ENCODE results near the gene CAPN12. TPM values are rescaled to one million over a fixed set of nuclear protein-coding genes. Genes with fewer than 3 reads are reported as not detected.
A peak's percentile ranks its signal among the peaks of the same experiment; 100 is the strongest.

CAPN12 gene
- total RNA-seq, 3 donors from 2014 or later (not counting 1 experiment from before 2014, with no cell fraction given), result 7.4 to 51.0 (median 26.7) TPM

DNA sequence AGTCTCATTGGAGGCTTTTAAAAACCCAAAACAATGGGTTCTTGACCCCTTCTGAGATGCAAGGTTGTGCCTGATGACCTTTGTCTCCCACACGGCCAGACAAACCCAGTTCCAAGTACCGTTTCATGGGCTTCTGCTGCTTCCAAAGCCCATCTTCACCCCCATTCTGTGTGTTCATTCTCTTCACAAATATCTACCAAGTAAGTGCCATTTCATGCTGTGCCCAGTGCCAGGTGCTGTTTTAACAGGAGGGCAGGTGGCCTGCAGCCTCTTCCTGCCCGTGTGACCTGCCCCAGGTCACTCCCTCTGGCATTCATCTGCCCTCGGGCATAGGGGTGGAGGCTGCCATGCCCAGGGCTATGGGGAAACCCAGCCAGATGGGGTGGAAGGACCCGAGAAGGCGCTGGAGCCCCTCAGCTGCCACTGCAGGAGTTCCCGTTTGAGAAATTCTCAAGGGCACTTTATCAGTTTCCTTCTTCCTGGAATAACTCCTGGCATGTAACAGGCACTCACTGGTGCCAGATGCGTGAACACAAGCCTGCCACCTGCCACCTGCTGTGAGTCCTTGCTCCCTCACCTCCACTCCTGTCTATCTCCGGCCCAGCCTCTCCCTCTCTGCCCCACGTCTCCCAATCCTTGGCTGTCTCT is 12.5 kb downstream of the CAPN12 start:
- H3K27ac ChIP-seq (ENCODE audit: low read length), result peak overlapping the region; percentile 23
- H3K36me3 ChIP-seq (ENCODE audit: control insufficient read depth, insufficient read depth, low read length), result peaks cover 47% of the 10 kb centered on the region
- no peak overlapping the region for H3K4me3 ChIP-seq (ENCODE audit: low read length)
- H3K4me1 ChIP-seq (ENCODE audit: control insufficient read depth, insufficient read depth, low read length), result peaks cover 84% of the 10 kb centered on the region
- Mint-ChIP-seq H3K9me3 (no peaks in the 10 kb centered on the region), H3K4me1 (peaks cover 56 to 81% of the 10 kb centered on the region in 2 donors), H3K27ac (peak overlapping the region; percentile 86 to 95), H3K36me3 (peaks cover 6% of the 10 kb centered on the region), H3K4me3 (peak overlapping the region; percentile 31), H3K27me3 (ENCODE audit: low read depth in 2 of 2) (no peaks in the 10 kb centered on the region)
- ATAC-seq (no peak), DNase-seq (peak in 1 of 2 donors; percentile 26)
- H3K9me3 ChIP-seq (ENCODE audit: control insufficient read depth, insufficient read depth, low read length), result no peaks in the 10 kb centered on the region
- TF ChIP-seq, protein P1, sequence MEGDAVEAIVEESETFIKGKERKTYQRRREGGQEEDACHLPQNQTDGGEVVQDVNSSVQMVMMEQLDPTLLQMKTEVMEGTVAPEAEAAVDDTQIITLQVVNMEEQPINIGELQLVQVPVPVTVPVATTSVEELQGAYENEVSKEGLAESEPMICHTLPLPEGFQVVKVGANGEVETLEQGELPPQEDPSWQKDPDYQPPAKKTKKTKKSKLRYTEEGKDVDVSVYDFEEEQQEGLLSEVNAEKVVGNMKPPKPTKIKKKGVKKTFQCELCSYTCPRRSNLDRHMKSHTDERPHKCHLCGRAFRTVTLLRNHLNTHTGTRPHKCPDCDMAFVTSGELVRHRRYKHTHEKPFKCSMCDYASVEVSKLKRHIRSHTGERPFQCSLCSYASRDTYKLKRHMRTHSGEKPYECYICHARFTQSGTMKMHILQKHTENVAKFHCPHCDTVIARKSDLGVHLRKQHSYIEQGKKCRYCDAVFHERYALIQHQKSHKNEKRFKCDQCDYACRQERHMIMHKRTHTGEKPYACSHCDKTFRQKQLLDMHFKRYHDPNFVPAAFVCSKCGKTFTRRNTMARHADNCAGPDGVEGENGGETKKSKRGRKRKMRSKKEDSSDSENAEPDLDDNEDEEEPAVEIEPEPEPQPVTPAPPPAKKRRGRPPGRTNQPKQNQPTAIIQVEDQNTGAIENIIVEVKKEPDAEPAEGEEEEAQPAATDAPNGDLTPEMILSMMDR (IDR thresholded peaks at IDR 0.05), result no peak
- no peaks in the 10 kb centered on the region for H3K27me3 ChIP-seq (ENCODE audit: control insufficient read depth, insufficient read depth, low read length)
- 79% methylated on average over 10 of the region's 10 CpGs for WGBS (ENCODE audit: insufficient coverage)
- intact Hi-C loops (cut with micrococcal nuclease), result loop anchor here (5.0 to 10.0 kb wide), 2 partner anchors 34 to 133 kb away; no protein-coding TSS in a partner anchor

DNA sequence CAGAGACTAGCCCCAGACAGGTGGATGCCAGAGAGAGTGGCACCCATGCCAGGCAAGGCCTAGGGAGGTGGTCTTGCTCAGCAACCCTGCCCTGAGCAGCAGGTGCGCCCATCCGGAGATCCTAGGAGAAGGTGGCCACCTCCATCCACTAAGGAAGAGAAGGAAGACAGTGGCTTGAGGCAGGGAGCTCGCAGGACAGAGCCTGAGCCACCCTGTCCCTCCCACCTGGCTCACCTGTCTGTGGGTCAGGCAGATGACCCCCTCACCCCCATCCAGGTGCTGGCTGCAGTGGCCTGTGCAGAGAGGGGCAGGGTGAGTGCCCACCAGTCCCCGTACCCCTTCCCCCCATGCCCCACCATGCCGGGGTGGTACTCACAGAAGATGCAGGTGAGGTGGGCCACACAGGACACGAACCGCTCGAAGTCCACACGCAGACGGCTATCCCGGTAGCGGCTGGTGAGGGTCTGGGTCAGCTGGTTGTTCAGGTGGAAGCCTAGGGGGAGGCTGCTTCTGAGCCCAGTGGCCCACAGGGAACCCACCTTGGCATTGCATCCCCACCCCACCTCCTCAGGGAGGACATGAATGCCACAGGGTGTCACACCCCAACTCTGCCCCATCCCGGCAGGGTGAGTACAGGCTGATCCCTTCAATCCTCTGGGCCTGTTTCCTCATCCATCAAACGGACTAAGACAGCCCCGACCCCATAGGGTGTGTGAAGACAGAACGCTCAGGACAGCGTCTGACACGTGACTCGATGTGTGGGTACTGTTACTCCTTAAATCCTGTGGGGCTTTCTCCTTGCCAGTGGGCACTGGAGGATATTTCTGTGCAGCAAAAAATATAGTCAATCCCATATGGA is 13.3 kb downstream of the CAPN12 start:
- ATAC-seq, result no peak
- TF ChIP-seq, protein P1 (IDR thresholded peaks at IDR 0.05), result no peak
- no peak for DNase-seq
- H3K27me3 ChIP-seq (ENCODE audit: control insufficient read depth, insufficient read depth, low read length), result no peaks in the 10 kb centered on the region
- peaks cover 6% of the 10 kb centered on the region for H3K36me3 Mint-ChIP-seq
- H3K4me3 ChIP-seq (ENCODE audit: low read length), result no peak overlapping the region
- no peaks in the 10 kb centered on the region for H3K9me3 ChIP-seq (ENCODE audit: control insufficient read depth, insufficient read depth, low read length)
- H3K36me3 ChIP-seq (ENCODE audit: control insufficient read depth, insufficient read depth, low read length), result peaks cover 47% of the 10 kb centered on the region
- intact Hi-C loops (cut with micrococcal nuclease), result loop anchor here (5.0 to 10.0 kb wide), 2 partner anchors 34 to 134 kb away; no protein-coding TSS in a partner anchor
- peaks cover 65 to 81% of the 10 kb centered on the region in 2 donors for H3K4me1 Mint-ChIP-seq
- H3K9me3 Mint-ChIP-seq, result no peaks in the 10 kb centered on the region
- WGBS (ENCODE audit: insufficient coverage), result 93% methylated on average over 14 of the region's 19 CpGs
- H3K27ac ChIP-seq (ENCODE audit: low read length), result no peak overlapping the region
- H3K27me3 Mint-ChIP-seq (ENCODE audit: low read depth in 2 of 2), result no peaks in the 10 kb centered on the region
- no peak overlapping the region for H3K4me3 Mint-ChIP-seq
- peaks cover 85% of the 10 kb centered on the region for H3K4me1 ChIP-seq (ENCODE audit: control insufficient read depth, insufficient read depth, low read length)
- H3K27ac Mint-ChIP-seq, result peak overlapping the region; percentile 86 to 95

DNA sequence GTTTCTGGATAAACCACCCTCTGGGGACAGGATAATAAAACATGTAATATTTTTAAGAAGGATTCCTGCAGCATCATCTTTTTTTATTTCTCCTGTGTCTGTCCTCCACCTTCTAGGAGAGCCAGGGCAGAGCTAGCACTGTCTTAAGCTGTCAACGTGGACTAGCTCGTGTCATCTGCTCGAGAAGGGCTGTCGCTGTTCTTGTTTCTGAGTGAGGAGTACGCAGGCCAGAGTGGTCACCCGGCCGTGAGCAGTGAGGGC is 13.9 kb downstream of the CAPN12 start:
- H3K9me3 ChIP-seq (ENCODE audit: control insufficient read depth, insufficient read depth, low read length), result no peaks in the 10 kb centered on the region
- ATAC-seq (no peak), DNase-seq (no peak)
- TF ChIP-seq, protein P1 (IDR thresholded peaks at IDR 0.05), result no peak
- peaks cover 51% of the 10 kb centered on the region for H3K36me3 ChIP-seq (ENCODE audit: control insufficient read depth, insufficient read depth, low read length)
- Mint-ChIP-seq H3K9me3 (no peaks in the 10 kb centered on the region), H3K4me3 (peak overlapping the region; percentile 25), H3K27ac (peak overlapping the region; percentile 80 to 84), H3K36me3 (peaks cover 6% of the 10 kb centered on the region), H3K4me1 (peaks cover 66 to 82% of the 10 kb centered on the region in 2 donors), H3K27me3 (ENCODE audit: low read depth in 2 of 2) (no peaks in the 10 kb centered on the region)
- intact Hi-C loops (cut with micrococcal nuclease), result loop anchor here (5.0 to 10.0 kb wide), 2 partner anchors 33 to 134 kb away; no protein-coding TSS in a partner anchor
- peaks cover 90% of the 10 kb centered on the region for H3K4me1 ChIP-seq (ENCODE audit: control insufficient read depth, insufficient read depth, low read length)
- H3K4me3 ChIP-seq (ENCODE audit: low read length), result no peak overlapping the region
- no peak overlapping the region for H3K27ac ChIP-seq (ENCODE audit: low read length)
- no peaks in the 10 kb centered on the region for H3K27me3 ChIP-seq (ENCODE audit: control insufficient read depth, insufficient read depth, low read length)
- 90% methylated on average over 7 of the region's 7 CpGs for WGBS (ENCODE audit: insufficient coverage)

All from natural killer cell (primary cell).